Globus pallidus (tissue), 1 donor: Measurements from ENCODE around the gene SLC25A24.
"Not testable (repeated sequence)": the region's sequence is repeated elsewhere in the genome, so short reads cannot be mapped to it uniquely, and the experiment has no call there.

ENCODE experiments used
- DNase-seq: peaks from one replicate; pipeline ENCODE4 v3.0.0-alpha.2; 2015; ENCODE audit warnings: low spot score

The SLC25A24 gene

GRCh38 chr1:108140177-108140576 is 60.0 kb downstream of the SLC25A24 start:
- no peak for DNase-seq

- DNase-seq, result not testable (repeated sequence)
These were observed 60.6 kb downstream of the SLC25A24 start for GRCh38 chr1:108139555-108139954.

GRCh38 chr1:108133148-108133547 is 67.0 kb downstream of the SLC25A24 start:
- DNase-seq, result not testable (repeated sequence)

GRCh38 chr1:108132367-108132766 is 67.8 kb downstream of the SLC25A24 start:
- DNase-seq, result not testable (repeated sequence)

GRCh38 chr1:108131281-108131680 is 68.9 kb downstream of the SLC25A24 start:
- DNase-seq, result not testable (repeated sequence)

- DNase-seq, result no peak
These were observed 69.3 kb downstream of the SLC25A24 start for GRCh38 chr1:108130794-108131193.

GRCh38 chr1:108129999-108130398 is 70.1 kb downstream of the SLC25A24 start:
- DNase-seq, result no peak

GRCh38 chr1:108125312-108126138 is 74.6 kb downstream of the SLC25A24 start:
- peak; percentile 71 for DNase-seq

GRCh38 chr1:108124622-108125311 is 75.4 kb downstream of the SLC25A24 start:
- DNase-seq, result no peak

- DNase-seq, result no peak
These were observed 76.1 kb downstream of the SLC25A24 start for GRCh38 chr1:108124023-108124422.

GRCh38 chr1:108121358-108122143 is 78.6 kb downstream of the SLC25A24 start:
- no peak for DNase-seq

- DNase-seq, result no peak
These were observed 80.0 kb downstream of the SLC25A24 start for GRCh38 chr1:108120163-108120562.

- DNase-seq, result no peak
These were observed 80.6 kb downstream of the SLC25A24 start for GRCh38 chr1:108119500-108119899.

- no peak for DNase-seq
These were observed 81.9 kb downstream of the SLC25A24 start for GRCh38 chr1:108117945-108118902.

GRCh38 chr1:108117237-108117636 is 82.9 kb downstream of the SLC25A24 start:
- DNase-seq, result no peak

- DNase-seq, result no peak
These were observed 86.0 kb downstream of the SLC25A24 start for GRCh38 chr1:108114033-108114599.

GRCh38 chr1:108113496-108113895 is 86.6 kb downstream of the SLC25A24 start:
- no peak for DNase-seq

GRCh38 chr1:108109295-108109973 is 90.7 kb downstream of the SLC25A24 start:
- DNase-seq, result no peak

GRCh38 chr1:108108119-108108518 is 92.0 kb downstream of the SLC25A24 start:
- no peak for DNase-seq

GRCh38 chr1:108107658-108108057 is 92.5 kb downstream of the SLC25A24 start:
- no peak for DNase-seq
